ENCODE measurements around the gene SPESP1.
A peak's percentile ranks its signal among the peaks of the same experiment; 100 is the strongest.

The SPESP1 gene

DNA sequence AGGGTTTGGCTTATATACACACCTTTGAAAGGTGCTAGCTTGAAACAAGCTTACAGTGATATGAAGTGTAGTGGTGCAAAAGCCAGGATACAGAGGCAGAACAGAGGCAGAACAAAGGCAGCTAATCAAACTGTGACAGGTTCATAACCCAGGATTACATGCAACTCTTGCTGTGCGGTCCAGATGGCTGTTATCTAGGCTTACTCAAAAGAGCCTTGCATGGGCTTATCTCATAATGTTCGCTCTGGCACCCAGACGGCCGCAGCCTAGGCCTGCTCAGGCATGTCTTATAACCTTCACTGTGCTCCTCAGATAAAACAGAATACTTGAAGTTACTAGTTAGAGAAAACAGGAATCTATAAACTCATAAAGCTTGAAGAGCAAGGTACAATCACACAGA lies 61.4 kb downstream of the SPESP1 start:
- DNase-seq (ENCODE audit: low read depth) = no peak

DNA sequence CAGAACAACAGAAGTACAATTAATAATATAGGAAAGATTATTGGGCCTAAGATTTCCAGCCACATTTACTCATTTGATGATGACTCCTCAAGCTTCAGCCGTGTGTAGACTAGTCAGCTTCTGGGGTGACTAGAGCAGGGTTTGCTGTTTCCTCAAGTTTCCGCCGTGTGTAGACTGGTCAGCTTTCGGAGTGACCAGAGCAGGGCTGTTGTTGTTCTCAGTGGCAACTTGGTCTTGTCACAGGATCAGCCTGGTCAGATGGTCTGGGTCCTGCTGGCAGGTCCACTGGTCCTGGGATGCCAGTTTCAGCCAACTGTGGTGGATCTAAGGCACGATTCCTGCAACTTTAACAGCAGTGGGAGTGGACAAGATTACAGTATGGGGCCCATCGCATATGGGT lies 62.4 kb downstream of the SPESP1 start:
- no peak for DNase-seq (ENCODE audit: low read depth)

DNA sequence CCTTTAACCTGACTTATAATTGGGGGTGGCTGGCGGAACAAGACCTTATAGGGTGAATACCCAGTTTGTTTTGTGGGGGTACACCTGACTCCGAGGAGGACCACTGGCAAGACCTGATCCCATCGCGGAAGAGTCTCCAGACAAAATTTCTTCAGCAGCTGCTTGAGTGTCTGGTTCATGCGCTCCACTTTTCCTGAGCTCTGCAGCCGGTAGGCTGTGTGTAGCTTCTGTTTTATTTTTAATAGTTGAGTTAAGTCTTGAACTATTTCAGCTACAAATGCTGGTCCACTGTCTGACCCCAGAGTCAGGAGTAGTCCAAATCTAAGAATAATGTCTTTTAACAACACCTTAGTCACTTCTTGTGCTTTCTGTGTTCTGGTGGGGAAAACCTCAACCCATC lies 63.0 kb downstream of the SPESP1 start:
- DNase-seq (ENCODE audit: low read depth) = no peak

DNA sequence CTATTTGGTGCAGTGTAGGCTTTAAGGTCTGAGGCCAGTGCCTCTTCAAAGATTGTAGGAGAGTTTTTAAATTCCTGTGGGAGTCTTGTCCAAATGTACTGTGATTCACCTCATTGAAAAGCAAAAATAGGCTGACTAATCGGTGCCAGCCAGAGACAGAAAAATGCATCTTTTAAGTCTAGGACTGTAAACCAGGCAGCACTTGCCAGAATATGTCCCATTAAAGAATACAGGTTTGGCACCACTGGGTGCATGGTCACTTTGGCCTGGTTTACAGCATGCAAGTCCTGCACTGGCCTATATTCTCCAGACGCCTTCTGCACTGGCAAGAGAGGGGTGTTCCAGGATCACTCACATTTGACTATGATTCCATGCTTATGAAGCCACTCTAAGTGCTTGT lies 63.8 kb downstream of the SPESP1 start:
- DNase-seq (ENCODE audit: low read depth) = peak; percentile 23

DNA sequence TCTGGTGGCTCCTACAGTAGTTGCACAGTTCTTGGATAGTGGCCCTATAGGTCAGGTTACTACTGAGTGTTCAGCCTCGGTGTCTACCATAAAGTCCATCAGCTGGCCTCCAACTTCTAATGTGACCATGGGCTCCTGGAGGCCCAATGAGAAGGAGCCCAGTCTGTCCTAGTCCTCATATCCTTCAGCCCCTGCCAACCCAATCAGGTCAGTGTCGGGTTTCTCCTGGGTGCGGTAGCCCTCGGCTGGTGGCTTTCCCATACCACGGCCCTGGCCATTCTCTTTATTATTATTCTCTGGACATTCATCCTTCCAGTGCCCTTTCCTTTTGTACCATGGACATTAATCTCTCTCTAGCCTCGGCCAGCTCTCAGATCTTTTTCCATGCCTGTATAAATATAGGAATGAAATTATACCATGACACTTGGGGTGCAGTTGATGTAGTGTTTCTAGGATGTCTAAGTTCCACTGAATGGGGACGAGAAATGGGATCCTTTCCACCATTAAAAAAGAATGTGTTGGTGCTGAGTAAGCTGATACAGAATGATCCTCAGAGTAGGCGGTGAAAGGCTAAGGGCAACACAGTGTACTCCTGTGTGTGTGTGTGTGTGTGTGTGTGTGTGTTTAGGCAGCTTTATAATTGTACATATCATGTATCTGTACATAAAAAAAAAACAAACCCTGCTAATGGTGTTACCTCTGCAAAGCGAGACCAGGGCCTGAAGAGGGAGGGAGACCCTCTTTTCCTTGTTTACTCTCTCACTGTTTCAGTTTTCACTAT lies 64.8 kb downstream of the SPESP1 start:
- no peak for DNase-seq (ENCODE audit: low read depth)

Measured in non-pigmented ciliary epithelial cell (primary cell).